Measurements from ENCODE around the gene FADS2. TPM values are rescaled to one million over a fixed set of nuclear protein-coding genes. Genes with fewer than 3 reads are reported as not detected.

FADS2 gene
- total and polyA plus RNA-seq, 9 of the 15 experiments (the other 6 are each of a cell fraction or from before 2014, with no cell fraction given) = 2.9 to 42.8 (median 16.2) TPM

- H3K4me2 ChIP-seq (ENCODE audit: insufficient read depth, low read length) = no peak overlapping the region
- BruUV-seq (replicated peaks) = no TSS peak
These were observed 49.7 kb upstream of the FADS2 start for GRCh38 chr11:61778357-61778886.

More at GRCh38 chr11:61778357-61778886, 49.7 kb upstream of the FADS2 start:
- Histone ChIP-seq H3K27ac (ENCODE audit: extremely low read depth, low read depth, low read length) (no peak overlapping the region), H3K27me3 (ENCODE audit: control insufficient read depth in 2 of 2, insufficient read depth in 2 of 2, low read length in 2 of 2) (no peaks in the 10 kb centered on the region), H3K36me3 (ENCODE audit: control insufficient read depth, insufficient read depth, low read length) (peaks cover 30% of the 10 kb centered on the region; the same call in 2 of the 3 replicates), H3K4me1 (replicated peaks in 1 of 2; ENCODE audit: control insufficient read depth in 2 of 2, insufficient read depth in 2 of 2, low read length in 2 of 2) (peaks cover 0 to 45% of the 10 kb centered on the region in 2 experiments; a peak in 2 of 5 replicates), H3K9ac (ENCODE audit: insufficient read depth in 1 of 2, low read depth in 2 of 2, low read length in 2 of 2) (no peak overlapping the region), H3K9me1 (ENCODE audit: control insufficient read depth, insufficient read depth, low read length) (no peaks in the 10 kb centered on the region), H2AFZ (ENCODE audit: low read depth, low read length) (no peak overlapping the region), H3K79me2 (ENCODE audit: control insufficient read depth, insufficient read depth, low read length) (no peaks in the 10 kb centered on the region), H3K4me3 (no peak overlapping the region), H4K20me1 (replicated peaks; ENCODE audit: control insufficient read depth, insufficient read depth, low read length) (peaks cover under 1% of the 10 kb centered on the region; the same call in 1 of the 2 replicates), H3K9me3 (replicated peaks; ENCODE audit: control insufficient read depth, insufficient read depth, low read depth, low read length) (no peaks in the 10 kb centered on the region)
- WGBS (ENCODE audit: insufficient coverage, low coverage, missing lambda C conversion rate) = 84% methylated on average over 8 of the region's 11 CpGs
- intact Hi-C loops (cut with micrococcal nuclease) = no loop called here
- TF ChIP-seq DIDO1 (tag; IDR thresholded peaks at IDR 0.05; ENCODE audit: low read depth) (no peak), ZNF212 (CRISPR knock-in tag; IDR thresholded peaks at IDR 0.05) (no peak), SAP30 (IDR thresholded peaks at IDR 0.05; ENCODE audit: borderline replicate concordance, insufficient read depth, low read depth, low read length, poor library complexity, severe bottlenecking) (no peak), GABPA (tag; conservative IDR thresholded peaks at IDR 0.05; ENCODE audit: low read depth) (no peak), USF1 (CRISPR knock-in tag; IDR thresholded peaks at IDR 0.05) (no peak), ZNF3 (CRISPR knock-in tag; IDR thresholded peaks at IDR 0.05) (no peak), ZNF12 (CRISPR knock-in tag; IDR thresholded peaks at IDR 0.05) (no peak), CBFA2T3 (IDR thresholded peaks at IDR 0.05) (no peak), XRCC5 (IDR thresholded peaks at IDR 0.05; ENCODE audit: low read depth, low read length) (no peak), BRF1 (IDR thresholded peaks at IDR 0.05; ENCODE audit: borderline replicate concordance, extremely low read depth, insufficient read length) (no peak), DDX20 (tag; IDR thresholded peaks at IDR 0.05; ENCODE audit: low read depth) (no peak), GTF2E2 (tag; IDR thresholded peaks at IDR 0.05) (no peak), EHMT2 (IDR thresholded peaks at IDR 0.05) (no peak), PML (IDR thresholded peaks at IDR 0.05; ENCODE audit: low read length) (no peak), ZNF277 (CRISPR knock-in tag; IDR thresholded peaks at IDR 0.05; ENCODE audit: borderline replicate concordance) (no peak)
- in situ Hi-C loops (cut with MboI) = no loop called here
- ATAC-seq = no peak
- ChIA-PET CTCF (ENCODE audit: low intra/inter-chr PET ratio) (no interaction called here), POLR2A (interaction anchor here (1.0 to 2.8 kb wide), 2 partner anchors 11 to 18 kb away, joined by 4 to 11 read pairs; no protein-coding TSS in a partner anchor)
- no peak for FAIRE-seq
- DNase-seq (ENCODE audit: extremely low read depth in 1 of 4, low spot score in 3 of 4) = no peak
